ENCODE results near the gene ZG16.

DNA sequence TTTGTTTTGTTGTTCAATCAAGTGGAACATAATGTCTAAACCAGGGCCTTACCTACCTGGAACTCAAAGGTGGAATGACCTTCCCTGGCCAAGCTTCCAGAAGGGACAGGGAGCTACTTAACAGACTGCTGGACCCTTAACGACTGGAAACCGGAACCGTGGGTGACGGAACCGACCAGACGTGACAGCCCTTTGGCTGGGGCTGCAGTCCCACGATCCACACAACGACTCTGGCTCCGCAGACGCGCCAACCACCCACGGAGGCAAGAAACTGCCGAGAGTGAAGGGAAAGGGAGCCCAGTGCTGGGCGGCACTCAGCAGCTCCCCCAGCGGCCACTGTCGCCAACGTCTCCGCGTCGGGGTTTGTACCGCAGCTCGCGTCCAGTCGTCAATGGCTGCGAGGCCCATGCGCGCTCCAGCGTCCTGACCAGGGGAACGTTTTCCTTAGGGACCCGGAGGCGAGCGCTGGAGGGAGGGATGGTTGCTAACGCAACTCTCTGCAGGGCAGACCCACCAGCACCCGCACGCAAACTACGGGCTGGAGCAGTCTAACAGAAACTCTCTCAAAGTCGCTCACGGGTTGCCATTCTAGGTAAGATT is 6.9 kb downstream of the ZG16 start:
- TF ChIP-seq, protein P1, sequence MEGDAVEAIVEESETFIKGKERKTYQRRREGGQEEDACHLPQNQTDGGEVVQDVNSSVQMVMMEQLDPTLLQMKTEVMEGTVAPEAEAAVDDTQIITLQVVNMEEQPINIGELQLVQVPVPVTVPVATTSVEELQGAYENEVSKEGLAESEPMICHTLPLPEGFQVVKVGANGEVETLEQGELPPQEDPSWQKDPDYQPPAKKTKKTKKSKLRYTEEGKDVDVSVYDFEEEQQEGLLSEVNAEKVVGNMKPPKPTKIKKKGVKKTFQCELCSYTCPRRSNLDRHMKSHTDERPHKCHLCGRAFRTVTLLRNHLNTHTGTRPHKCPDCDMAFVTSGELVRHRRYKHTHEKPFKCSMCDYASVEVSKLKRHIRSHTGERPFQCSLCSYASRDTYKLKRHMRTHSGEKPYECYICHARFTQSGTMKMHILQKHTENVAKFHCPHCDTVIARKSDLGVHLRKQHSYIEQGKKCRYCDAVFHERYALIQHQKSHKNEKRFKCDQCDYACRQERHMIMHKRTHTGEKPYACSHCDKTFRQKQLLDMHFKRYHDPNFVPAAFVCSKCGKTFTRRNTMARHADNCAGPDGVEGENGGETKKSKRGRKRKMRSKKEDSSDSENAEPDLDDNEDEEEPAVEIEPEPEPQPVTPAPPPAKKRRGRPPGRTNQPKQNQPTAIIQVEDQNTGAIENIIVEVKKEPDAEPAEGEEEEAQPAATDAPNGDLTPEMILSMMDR (IDR thresholded peaks at IDR 0.05; ENCODE audit: poor library complexity, severe bottlenecking) = peak; percentile 48
- TF ChIP-seq, protein P2, sequence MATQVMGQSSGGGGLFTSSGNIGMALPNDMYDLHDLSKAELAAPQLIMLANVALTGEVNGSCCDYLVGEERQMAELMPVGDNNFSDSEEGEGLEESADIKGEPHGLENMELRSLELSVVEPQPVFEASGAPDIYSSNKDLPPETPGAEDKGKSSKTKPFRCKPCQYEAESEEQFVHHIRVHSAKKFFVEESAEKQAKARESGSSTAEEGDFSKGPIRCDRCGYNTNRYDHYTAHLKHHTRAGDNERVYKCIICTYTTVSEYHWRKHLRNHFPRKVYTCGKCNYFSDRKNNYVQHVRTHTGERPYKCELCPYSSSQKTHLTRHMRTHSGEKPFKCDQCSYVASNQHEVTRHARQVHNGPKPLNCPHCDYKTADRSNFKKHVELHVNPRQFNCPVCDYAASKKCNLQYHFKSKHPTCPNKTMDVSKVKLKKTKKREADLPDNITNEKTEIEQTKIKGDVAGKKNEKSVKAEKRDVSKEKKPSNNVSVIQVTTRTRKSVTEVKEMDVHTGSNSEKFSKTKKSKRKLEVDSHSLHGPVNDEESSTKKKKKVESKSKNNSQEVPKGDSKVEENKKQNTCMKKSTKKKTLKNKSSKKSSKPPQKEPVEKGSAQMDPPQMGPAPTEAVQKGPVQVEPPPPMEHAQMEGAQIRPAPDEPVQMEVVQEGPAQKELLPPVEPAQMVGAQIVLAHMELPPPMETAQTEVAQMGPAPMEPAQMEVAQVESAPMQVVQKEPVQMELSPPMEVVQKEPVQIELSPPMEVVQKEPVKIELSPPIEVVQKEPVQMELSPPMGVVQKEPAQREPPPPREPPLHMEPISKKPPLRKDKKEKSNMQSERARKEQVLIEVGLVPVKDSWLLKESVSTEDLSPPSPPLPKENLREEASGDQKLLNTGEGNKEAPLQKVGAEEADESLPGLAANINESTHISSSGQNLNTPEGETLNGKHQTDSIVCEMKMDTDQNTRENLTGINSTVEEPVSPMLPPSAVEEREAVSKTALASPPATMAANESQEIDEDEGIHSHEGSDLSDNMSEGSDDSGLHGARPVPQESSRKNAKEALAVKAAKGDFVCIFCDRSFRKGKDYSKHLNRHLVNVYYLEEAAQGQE (IDR thresholded peaks at IDR 0.05; ENCODE audit: borderline replicate concordance) = no peak
- no peak for TF ChIP-seq POLR2AphosphoS5 (IDR thresholded peaks at IDR 0.05)
- TF ChIP-seq MXI1 (conservative IDR thresholded peaks at IDR 0.05; ENCODE audit: poor library complexity, severe bottlenecking) = no peak
- TF ChIP-seq RAD21 (conservative IDR thresholded peaks at IDR 0.05) = no peak
